IMR-90 (cell line): ENCODE results near the gene FBRSL1. TPM values are rescaled to one million over a fixed set of nuclear protein-coding genes. Genes with fewer than 3 reads are reported as not detected.
A peak's percentile ranks its signal among the peaks of the same experiment; 100 is the strongest.

Experiments used
- ATAC-seq: fragments of 200-7000 bp; cut with Tn5 transposase; 2 replicates; pipeline ENCODE4 v1.9.1; 2020; ENCODE audit warnings: low read depth, mild to moderate bottlenecking, moderate library complexity
- BruUV-seq: library from RNA; stranded (reverse); fragments of 400-500 nt; replicated peaks from 2 replicates; lab custom pipeline; 2021; lab: Mats Ljungman, UMichigan
- CTCF ChIA-PET: fragments of 300-600 bp; formaldehyde crosslinking; extraction: SDS; loops from one replicate; lab custom pipeline; 2021; ENCODE audit warnings: antibody characterized with exemption; lab: Yijun Ruan, JAX
- POLR2A ChIA-PET: fragments of 300-600 bp; sonication (Branson Sonifier 250); formaldehyde crosslinking; loops from one replicate; lab custom pipeline; 2022; ENCODE audit warnings: antibody characterized with exemption; ENCODE audit not compliant: unreplicated experiment; lab: Charles Lee
- DNase-seq: peaks from one replicate; pipeline ENCODE4 v3.0.0; 2013
- H2AFZ ChIP-seq: replicated peaks from 2 replicates; pipeline ENCODE3; 2013; ENCODE audit warnings: low read length, mild to moderate bottlenecking; ENCODE audit not compliant: poor library complexity
- H2AK5ac ChIP-seq: 2 replicates; pipeline ENCODE4 v1.6.1; 2013; ENCODE audit warnings: low read depth, low read length, inconsistent platforms
- H2AK9ac ChIP-seq: replicated peaks from 2 replicates; pipeline ENCODE3; 2013; ENCODE audit warnings: mild to moderate bottlenecking, low read depth, low read length, moderate library complexity; ENCODE audit not compliant: poor library complexity
- H2BK120ac ChIP-seq: 2 replicates; pipeline ENCODE4 v1.6.1; 2013; ENCODE audit warnings: low read depth, low read length, inconsistent platforms
- H2BK15ac ChIP-seq: 3 replicates; pipeline ENCODE4 v1.6.1; 2013; ENCODE audit warnings: low read depth, low read length, inconsistent platforms
- H2BK20ac ChIP-seq: 2 replicates; pipeline ENCODE4 v1.6.1; 2013; ENCODE audit warnings: low read depth, mild to moderate bottlenecking, inconsistent platforms, low read length, moderate library complexity
- H2BK5ac ChIP-seq: 2 replicates; pipeline ENCODE4 v1.6.1; 2013; ENCODE audit warnings: mild to moderate bottlenecking, low read depth, low read length, inconsistent platforms; ENCODE audit not compliant: poor library complexity, severe bottlenecking
- H3K14ac ChIP-seq: replicated peaks from 2 replicates; pipeline ENCODE4 v1.6.1; 2013; ENCODE audit warnings: low read depth, low read length, inconsistent platforms
- H3K18ac ChIP-seq: 2 replicates; pipeline ENCODE4 v1.6.1; 2013; ENCODE audit warnings: low read depth, low read length, control low read depth
- H3K23ac ChIP-seq: 2 replicates; pipeline ENCODE4 v1.6.1; 2013; ENCODE audit warnings: low read depth, low read length, inconsistent platforms
- H3K27ac ChIP-seq: 2 replicates; pipeline ENCODE4 v1.5.1; 2013; ENCODE audit warnings: mild to moderate bottlenecking, control low read depth, low read length; ENCODE audit not compliant: insufficient read depth
- H3K27me3 ChIP-seq: 2 replicates; pipeline ENCODE4 v1.6.1; 2013; ENCODE audit warnings: low read length; ENCODE audit not compliant: control insufficient read depth, insufficient read depth
- H3K36me3 ChIP-seq: 2 replicates; pipeline ENCODE4 v1.6.1; 2013; ENCODE audit warnings: low read length, mixed read lengths; ENCODE audit not compliant: control insufficient read depth, insufficient read depth
- H3K4ac ChIP-seq: 2 replicates; pipeline ENCODE4 v1.6.1; 2013; ENCODE audit warnings: low read depth, low read length, inconsistent platforms
- H3K4me1 ChIP-seq: 2 replicates; pipeline ENCODE4 v1.6.1; 2013; ENCODE audit warnings: low read length, mixed read lengths; ENCODE audit not compliant: control insufficient read depth, insufficient read depth
- H3K4me2 ChIP-seq: 2 replicates; pipeline ENCODE4 v1.6.1; 2013; ENCODE audit warnings: low read depth, mild to moderate bottlenecking, control low read depth, low read length, moderate library complexity
- H3K4me3 ChIP-seq: 2 replicates; pipeline ENCODE4 v1.5.1; 2013; ENCODE audit warnings: low read depth, mild to moderate bottlenecking, control low read depth, low read length, moderate library complexity; ENCODE audit not compliant: insufficient read depth
- H3K56ac ChIP-seq: 2 replicates; pipeline ENCODE4 v1.6.1; 2013; ENCODE audit warnings: low read length, inconsistent platforms; ENCODE audit not compliant: insufficient read depth; ENCODE audit errors: extremely low read depth
- H3K79me1 ChIP-seq, 2 experiments: 2 replicates each; pipeline ENCODE4 v1.6.1; 2013; ENCODE audit warnings: low read length in 2 of 2, inconsistent platforms in 1 of 2, low read depth in 1 of 2
- H3K9ac ChIP-seq: 2 replicates; pipeline ENCODE4 v1.6.1; 2013; ENCODE audit warnings: low read depth, low read length, control low read depth
- H3K9me1 ChIP-seq: 2 replicates; pipeline ENCODE4 v1.6.1; 2013; ENCODE audit warnings: low read length, inconsistent platforms; ENCODE audit not compliant: insufficient read depth
- H3K9me3 ChIP-seq: 2 replicates; pipeline ENCODE4 v1.6.1; 2013; ENCODE audit warnings: low read length; ENCODE audit not compliant: control insufficient read depth, insufficient read depth
- H4K20me1 ChIP-seq: 2 replicates; pipeline ENCODE4 v1.6.1; 2013; ENCODE audit warnings: low read length, inconsistent platforms; ENCODE audit not compliant: insufficient read depth
- H4K5ac ChIP-seq: 2 replicates; pipeline ENCODE4 v1.6.1; 2013; ENCODE audit warnings: mild to moderate bottlenecking, low read depth, low read length, control low read depth
- H4K8ac ChIP-seq, 2 experiments: 2 replicates each; pipeline ENCODE4 v1.6.1; 2013; ENCODE audit warnings: low read depth in 2 of 2, low read length in 2 of 2, control low read depth in 1 of 2, inconsistent platforms in 1 of 2
- H4K91ac ChIP-seq: 2 replicates; pipeline ENCODE4 v1.6.1; 2013; ENCODE audit warnings: low read depth, low read length, inconsistent platforms; ENCODE audit not compliant: insufficient read depth
- BHLHE40 ChIP-seq: fragments of 150-350 bp; IDR thresholded peaks from 2 replicates; pipeline ENCODE4 v1.6.1; 2016; ENCODE audit warnings: mild to moderate bottlenecking, low read depth, low read length
- CEBPB ChIP-seq: IDR thresholded peaks from 2 replicates; pipeline ENCODE4 v1.6.1; 2012; ENCODE audit warnings: low read depth, low read length, improper control_type of control experiment
- CHD1 ChIP-seq: IDR thresholded peaks from 2 replicates; pipeline ENCODE4 v1.6.1; 2012; ENCODE audit warnings: low read depth, low read length, improper control_type of control experiment
- CTCF ChIP-seq: conservative IDR thresholded peaks from 2 replicates; pipeline ENCODE4 v1.5.1; 2012; ENCODE audit warnings: mild to moderate bottlenecking, low read depth, low read length, improper control_type of control experiment
- ELK1 ChIP-seq: fragments of 150-350 bp; IDR thresholded peaks from 2 replicates; pipeline ENCODE4 v1.6.1; 2016; ENCODE audit warnings: low read depth, mild to moderate bottlenecking, low read length, moderate library complexity, borderline replicate concordance
- FOS ChIP-seq: fragments of 150-350 bp; IDR thresholded peaks from 2 replicates; pipeline ENCODE4 v1.6.1; 2016; ENCODE audit warnings: low read depth, low read length
- MAFK ChIP-seq: IDR thresholded peaks from 2 replicates; pipeline ENCODE4 v1.6.1; 2012; ENCODE audit warnings: low read depth, low read length, improper control_type of control experiment
- MAZ ChIP-seq: IDR thresholded peaks from 2 replicates; pipeline ENCODE4 v1.6.1; 2012; ENCODE audit warnings: low read depth, mild to moderate bottlenecking, low read length, improper control_type of control experiment, moderate library complexity, borderline replicate concordance
- MXI1 ChIP-seq: IDR thresholded peaks from 2 replicates; pipeline ENCODE4 v1.6.1; 2012; ENCODE audit warnings: low read depth, mild to moderate bottlenecking, low read length, moderate library complexity, borderline replicate concordance
- NFE2L2 ChIP-seq: fragments of 150-350 bp; IDR thresholded peaks from 2 replicates; pipeline ENCODE4 v1.6.1; 2016; ENCODE audit warnings: low read depth, mild to moderate bottlenecking, low read length
- POLR2A ChIP-seq: IDR thresholded peaks from 2 replicates; pipeline ENCODE4 v1.6.1; 2012; ENCODE audit warnings: mild to moderate bottlenecking, low read depth, low read length
- RAD21 ChIP-seq: IDR thresholded peaks from 2 replicates; pipeline ENCODE4 v1.6.1; 2012; ENCODE audit warnings: low read length, improper control_type of control experiment
- RCOR1 ChIP-seq: IDR thresholded peaks from 2 replicates; pipeline ENCODE4 v1.6.1; 2012; ENCODE audit warnings: mild to moderate bottlenecking, low read length, improper control_type of control experiment; ENCODE audit not compliant: insufficient replicate concordance
- RFX5 ChIP-seq: IDR thresholded peaks from 2 replicates; pipeline ENCODE4 v1.8.0; 2012; ENCODE audit warnings: low read depth, mild to moderate bottlenecking, low read length, moderate library complexity
- SMC3 ChIP-seq: fragments of 150-350 bp; IDR thresholded peaks from 2 replicates; pipeline ENCODE4 v1.6.1; 2016; ENCODE audit warnings: low read depth, mild to moderate bottlenecking, antibody characterized with exemption, low read length, moderate library complexity
- USF2 ChIP-seq: fragments of 150-350 bp; IDR thresholded peaks from 2 replicates; pipeline ENCODE4 v1.6.1; 2017; ENCODE audit warnings: mild to moderate bottlenecking, antibody characterized with exemption, low read length, low read depth
- WGBS, 2 experiments: methylation state at CpG; one replicate each; pipeline versions ENCODE4 v1.1.5 to v1.1.7; 2013; ENCODE audit warnings: missing lambda C conversion rate in 2 of 2; ENCODE audit not compliant: insufficient read length in 1 of 2; ENCODE audit errors: extremely low coverage in 2 of 2; 5-methylcytosine and 5-hydroxymethylcytosine counted together
- dilution Hi-C: fragments of 300-500 bp; cut with HindIII; formaldehyde crosslinking; loops from one replicate; pipeline ENCODE4 v1.14.3; 2018; ENCODE audit warnings: low sequenced_read_pairs; ENCODE audit not compliant: unreplicated experiment
- in situ Hi-C: fragments of 300-500 bp; cut with MboI; formaldehyde crosslinking; loops from 3 replicates; pipeline ENCODE4 v1.14.3; 2019; ENCODE audit warnings: low sequenced_read_pairs, inconsistent platforms, mixed read lengths
- intact Hi-C: fragments of 100-400 bp; cut with micrococcal nuclease; formaldehyde crosslinking; loops from 2 replicates; pipeline ENCODE4 v1.10.0; 2022
- polyA plus RNA-seq, 3 experiments: library from polyadenylated mRNA; depleted of rRNA; stranded (reverse); fragments of >200 nt; gene quantifications; 2 replicates each; pipeline ENCODE4 v1.2.3, GENCODE V29; 2012; ENCODE audit warnings: low replicate concordance in 1 of 3
- total RNA-seq: library from RNA; depleted of rRNA; stranded (reverse); fragments of >200 nt; gene quantifications from 2 replicates; pipeline ENCODE4 v1.2.3, GENCODE V29; 2012

Gene FBRSL1
- total and polyA plus RNA-seq, 2 of the 4 experiments (the other 2 are of a cell fraction), result 0.36 to 10.8 TPM

- CTCF ChIA-PET, result no interaction called here
- in situ Hi-C loops, result no loop called here
- BruUV-seq, result no TSS peak
These were observed 11.4 kb downstream of the FBRSL1 start for GRCh38 chr12:132501204-132501940.

More at GRCh38 chr12:132501204-132501940, 11.4 kb downstream of the FBRSL1 start:
- H3K9me1 ChIP-seq, result peaks cover 1% of the 10 kb centered on the region; the same call in 1 of the 2 replicates
- intact Hi-C loops (no loop called here), dilution Hi-C loops (no loop called here)
- H3K56ac ChIP-seq, result no peak overlapping the region
- DNase-seq, result no peak
- no peaks in the 10 kb centered on the region for H3K27me3 ChIP-seq
- H4K5ac ChIP-seq, result no peak overlapping the region
- no peak overlapping the region for H3K27ac ChIP-seq
- H2BK5ac ChIP-seq, result no peak overlapping the region
- peaks cover 11 to 74% of the 10 kb centered on the region in 2 experiments; a peak in 3 of 4 replicates for H3K79me1 ChIP-seq
- H3K14ac ChIP-seq, result no peak overlapping the region
- no peak overlapping the region for H3K4me2 ChIP-seq
- POLR2A ChIA-PET, result no interaction called here
- H2BK120ac ChIP-seq, result no peak overlapping the region
- no peak overlapping the region for H2AK5ac ChIP-seq
- H3K4me3 ChIP-seq, result no peak overlapping the region
- WGBS, 2 experiments, result 71% methylated on average over 15 of the region's 27 CpGs; no CpG with 5 or more reads in 1 of the 2 experiments
- no peak overlapping the region for H4K8ac ChIP-seq
- peaks cover 11% of the 10 kb centered on the region for H3K4me1 ChIP-seq
- TF ChIP-seq MXI1 (no peak), RAD21 (no peak), CHD1 (no peak), MAZ (no peak), MAFK (no peak), CTCF (no peak), RFX5 (no peak), ELK1 (no peak), NFE2L2 (no peak), BHLHE40 (no peak), USF2 (no peak), RCOR1 (no peak), CEBPB (no peak), POLR2A (no peak), SMC3 (no peak), FOS (no peak)
- no peaks in the 10 kb centered on the region for H3K36me3 ChIP-seq
- H4K20me1 ChIP-seq, result peaks cover 99% of the 10 kb centered on the region
- no peak overlapping the region for H2BK15ac ChIP-seq
- H2AFZ ChIP-seq, result no peak overlapping the region
- ATAC-seq, result no peak
- peak overlapping the region; percentile 26 for H2AK9ac ChIP-seq
- H4K91ac ChIP-seq, result no peak overlapping the region
- no peak overlapping the region for H3K9ac ChIP-seq
- no peak overlapping the region for H3K18ac ChIP-seq
- no peak overlapping the region for H2BK20ac ChIP-seq
- H3K23ac ChIP-seq, result no peak overlapping the region
- no peaks in the 10 kb centered on the region for H3K9me3 ChIP-seq
- no peak overlapping the region for H3K4ac ChIP-seq
